ENCODE results near the gene RASD1. TPM values are rescaled to one million over a fixed set of nuclear protein-coding genes. Genes with fewer than 3 reads are reported as not detected.

RASD1 gene
- total and polyA plus RNA-seq, 4 donors = 0.89 to 46.7 (median 14.7) TPM

DNA sequence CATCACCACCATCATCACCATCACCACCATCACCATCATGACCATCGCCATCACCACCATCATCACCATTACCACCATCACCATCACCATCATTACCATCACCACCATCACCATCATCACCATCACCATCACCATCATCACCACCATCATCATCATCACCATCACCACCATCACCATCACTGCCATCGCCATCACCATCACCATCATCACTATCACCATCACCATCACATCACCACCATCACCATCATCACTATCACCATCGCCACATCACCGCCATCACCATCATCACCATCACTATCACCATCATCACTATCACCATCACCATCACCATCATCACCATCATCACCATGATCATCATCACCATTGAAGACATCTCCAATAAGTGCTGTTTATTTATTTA, 36.2 kb downstream of the RASD1 start:
- no peaks in the 10 kb centered on the region for H3K9me3 ChIP-seq (ENCODE audit: control insufficient read depth in 4 of 4, low read length in 3 of 4)
- TF ChIP-seq YY1 (IDR thresholded peaks at IDR 0.05) = no peak
- no peak for TF ChIP-seq HNF4A (conservative IDR thresholded peaks at IDR 0.05)
- no peak for TF ChIP-seq NR2F2 (IDR thresholded peaks at IDR 0.05)
- TF ChIP-seq, protein P1, sequence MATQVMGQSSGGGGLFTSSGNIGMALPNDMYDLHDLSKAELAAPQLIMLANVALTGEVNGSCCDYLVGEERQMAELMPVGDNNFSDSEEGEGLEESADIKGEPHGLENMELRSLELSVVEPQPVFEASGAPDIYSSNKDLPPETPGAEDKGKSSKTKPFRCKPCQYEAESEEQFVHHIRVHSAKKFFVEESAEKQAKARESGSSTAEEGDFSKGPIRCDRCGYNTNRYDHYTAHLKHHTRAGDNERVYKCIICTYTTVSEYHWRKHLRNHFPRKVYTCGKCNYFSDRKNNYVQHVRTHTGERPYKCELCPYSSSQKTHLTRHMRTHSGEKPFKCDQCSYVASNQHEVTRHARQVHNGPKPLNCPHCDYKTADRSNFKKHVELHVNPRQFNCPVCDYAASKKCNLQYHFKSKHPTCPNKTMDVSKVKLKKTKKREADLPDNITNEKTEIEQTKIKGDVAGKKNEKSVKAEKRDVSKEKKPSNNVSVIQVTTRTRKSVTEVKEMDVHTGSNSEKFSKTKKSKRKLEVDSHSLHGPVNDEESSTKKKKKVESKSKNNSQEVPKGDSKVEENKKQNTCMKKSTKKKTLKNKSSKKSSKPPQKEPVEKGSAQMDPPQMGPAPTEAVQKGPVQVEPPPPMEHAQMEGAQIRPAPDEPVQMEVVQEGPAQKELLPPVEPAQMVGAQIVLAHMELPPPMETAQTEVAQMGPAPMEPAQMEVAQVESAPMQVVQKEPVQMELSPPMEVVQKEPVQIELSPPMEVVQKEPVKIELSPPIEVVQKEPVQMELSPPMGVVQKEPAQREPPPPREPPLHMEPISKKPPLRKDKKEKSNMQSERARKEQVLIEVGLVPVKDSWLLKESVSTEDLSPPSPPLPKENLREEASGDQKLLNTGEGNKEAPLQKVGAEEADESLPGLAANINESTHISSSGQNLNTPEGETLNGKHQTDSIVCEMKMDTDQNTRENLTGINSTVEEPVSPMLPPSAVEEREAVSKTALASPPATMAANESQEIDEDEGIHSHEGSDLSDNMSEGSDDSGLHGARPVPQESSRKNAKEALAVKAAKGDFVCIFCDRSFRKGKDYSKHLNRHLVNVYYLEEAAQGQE (IDR thresholded peaks at IDR 0.05) = no peak
- no peak for TF ChIP-seq FOXA1 (IDR thresholded peaks at IDR 0.05)
- TF ChIP-seq, protein P2, sequence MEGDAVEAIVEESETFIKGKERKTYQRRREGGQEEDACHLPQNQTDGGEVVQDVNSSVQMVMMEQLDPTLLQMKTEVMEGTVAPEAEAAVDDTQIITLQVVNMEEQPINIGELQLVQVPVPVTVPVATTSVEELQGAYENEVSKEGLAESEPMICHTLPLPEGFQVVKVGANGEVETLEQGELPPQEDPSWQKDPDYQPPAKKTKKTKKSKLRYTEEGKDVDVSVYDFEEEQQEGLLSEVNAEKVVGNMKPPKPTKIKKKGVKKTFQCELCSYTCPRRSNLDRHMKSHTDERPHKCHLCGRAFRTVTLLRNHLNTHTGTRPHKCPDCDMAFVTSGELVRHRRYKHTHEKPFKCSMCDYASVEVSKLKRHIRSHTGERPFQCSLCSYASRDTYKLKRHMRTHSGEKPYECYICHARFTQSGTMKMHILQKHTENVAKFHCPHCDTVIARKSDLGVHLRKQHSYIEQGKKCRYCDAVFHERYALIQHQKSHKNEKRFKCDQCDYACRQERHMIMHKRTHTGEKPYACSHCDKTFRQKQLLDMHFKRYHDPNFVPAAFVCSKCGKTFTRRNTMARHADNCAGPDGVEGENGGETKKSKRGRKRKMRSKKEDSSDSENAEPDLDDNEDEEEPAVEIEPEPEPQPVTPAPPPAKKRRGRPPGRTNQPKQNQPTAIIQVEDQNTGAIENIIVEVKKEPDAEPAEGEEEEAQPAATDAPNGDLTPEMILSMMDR (IDR thresholded peaks at IDR 0.05; ENCODE audit: low read depth, low read length, missing input control) = no peak
- no peak for TF ChIP-seq JUND (IDR thresholded peaks at IDR 0.05)
- no peak for TF ChIP-seq SP1 (IDR thresholded peaks at IDR 0.05)
- TF ChIP-seq GABPA (IDR thresholded peaks at IDR 0.05 in 1 of 2, conservative IDR thresholded peaks at IDR 0.05 in 1 of 2) = no peak
- TF ChIP-seq, protein P3, sequence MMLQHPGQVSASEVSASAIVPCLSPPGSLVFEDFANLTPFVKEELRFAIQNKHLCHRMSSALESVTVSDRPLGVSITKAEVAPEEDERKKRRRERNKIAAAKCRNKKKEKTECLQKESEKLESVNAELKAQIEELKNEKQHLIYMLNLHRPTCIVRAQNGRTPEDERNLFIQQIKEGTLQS (IDR thresholded peaks at IDR 0.05) = no peak
- no peak for TF ChIP-seq HNF4G (IDR thresholded peaks at IDR 0.05)
- no peak overlapping the region for H3K4me3 ChIP-seq (ENCODE audit: low read depth in 1 of 3, low read length in 3 of 3)
- no peaks in the 10 kb centered on the region for H3K4me1 ChIP-seq (ENCODE audit: control insufficient read depth in 4 of 4, insufficient read depth in 4 of 4, low read length in 3 of 4)
- no peak overlapping the region for H3K27ac ChIP-seq (ENCODE audit: low read depth in 1 of 2, low read length in 2 of 2)
- H3K9ac ChIP-seq (ENCODE audit: low read depth in 1 of 2, low read length in 2 of 2) = no peak overlapping the region
- 95% methylated on average over 4 of the region's 4 CpGs for WGBS
- DNase-seq (ENCODE audit: low spot score) = no peak
- H3K36me3 ChIP-seq (ENCODE audit: control insufficient read depth in 4 of 4, insufficient read depth in 3 of 4, low read depth in 1 of 4, low read length in 3 of 4) = no peaks in the 10 kb centered on the region
- no peaks in the 10 kb centered on the region for H3K27me3 ChIP-seq (ENCODE audit: control insufficient read depth in 4 of 4, insufficient read depth in 4 of 4, low read length in 3 of 4)

DNA sequence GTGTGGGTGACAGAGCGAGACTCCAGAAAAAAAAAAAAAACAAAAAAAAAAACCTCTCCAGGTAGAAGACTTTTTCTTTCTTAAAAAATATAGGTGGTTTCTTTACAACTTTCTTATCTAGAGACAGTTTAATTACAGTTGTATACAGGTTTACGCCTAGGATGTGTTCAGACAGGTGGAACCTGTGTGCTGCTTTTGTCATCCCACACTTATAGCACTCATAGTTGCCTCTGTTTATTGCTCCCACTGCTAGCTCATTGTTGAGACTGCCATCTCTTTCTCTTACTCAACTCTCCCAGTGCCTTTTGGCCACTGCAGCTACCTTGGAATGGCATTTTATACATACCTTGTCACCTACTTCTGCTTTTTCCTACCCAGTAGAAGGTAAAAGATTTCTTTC, 38.5 kb downstream of the RASD1 start:
- Histone ChIP-seq H3K4me3 (ENCODE audit: low read depth in 1 of 3, low read length in 3 of 3) (no peak overlapping the region), H3K27ac (ENCODE audit: low read depth in 1 of 2, low read length in 2 of 2) (no peak overlapping the region), H3K36me3 (ENCODE audit: control insufficient read depth in 4 of 4, insufficient read depth in 3 of 4, low read depth in 1 of 4, low read length in 3 of 4) (no peaks in the 10 kb centered on the region), H3K27me3 (ENCODE audit: control insufficient read depth in 4 of 4, insufficient read depth in 4 of 4, low read length in 3 of 4) (no peaks in the 10 kb centered on the region), H3K9ac (ENCODE audit: low read depth in 1 of 2, low read length in 2 of 2) (no peak overlapping the region), H3K9me3 (ENCODE audit: control insufficient read depth in 4 of 4, low read length in 3 of 4) (no peaks in the 10 kb centered on the region), H3K4me1 (ENCODE audit: control insufficient read depth in 4 of 4, insufficient read depth in 4 of 4, low read length in 3 of 4) (peaks cover 0 to 2% (median 0%) of the 10 kb centered on the region in 4 donors)
- WGBS = 87% methylated on average over 2 of the region's 2 CpGs
- DNase-seq (ENCODE audit: low spot score) = no peak
- TF ChIP-seq, protein P3 (IDR thresholded peaks at IDR 0.05) = no peak
- TF ChIP-seq NR2F2 (IDR thresholded peaks at IDR 0.05) (no peak), HNF4A (conservative IDR thresholded peaks at IDR 0.05) (no peak), SP1 (IDR thresholded peaks at IDR 0.05) (no peak), RXRA (IDR thresholded peaks at IDR 0.05) (no peak), JUND (IDR thresholded peaks at IDR 0.05) (no peak), FOXA1 (IDR thresholded peaks at IDR 0.05) (no peak), GABPA (IDR thresholded peaks at IDR 0.05 in 1 of 2, conservative IDR thresholded peaks at IDR 0.05 in 1 of 2) (no peak)
- TF ChIP-seq, protein P2 (IDR thresholded peaks at IDR 0.05; ENCODE audit: low read depth, low read length, missing input control) = no peak
- TF ChIP-seq, protein P4, sequence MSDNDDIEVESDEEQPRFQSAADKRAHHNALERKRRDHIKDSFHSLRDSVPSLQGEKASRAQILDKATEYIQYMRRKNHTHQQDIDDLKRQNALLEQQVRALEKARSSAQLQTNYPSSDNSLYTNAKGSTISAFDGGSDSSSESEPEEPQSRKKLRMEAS (IDR thresholded peaks at IDR 0.05) = no peak

Data from liver (tissue), 9 donors.